ENCODE data around the gene PIM3. TPM values are rescaled to one million over a fixed set of nuclear protein-coding genes. Genes with fewer than 3 reads are reported as not detected.

PIM3 gene
- total and polyA plus RNA-seq, 10 of the 15 experiments (the other 5 are each of a cell fraction or from before 2014, with no cell fraction given): 0.31 to 60.8 (median 12.4) TPM

GRCh38 chr22:49964136-49965090 lies 3.8 kb downstream of the PIM3 start:
- no TSS peak for BruUV-seq (replicated peaks)
- no peak overlapping the region for H2AFZ ChIP-seq (ENCODE audit: control insufficient read depth, low read depth, low read length)
- peaks cover 33% of the 10 kb centered on the region for H3K4me1 ChIP-seq (ENCODE audit: control insufficient read depth, insufficient read depth, low read length)
- no peak overlapping the region; the same call in 1 of the 2 replicates for H3K9ac ChIP-seq (ENCODE audit: control insufficient read depth, insufficient read depth, low read length)
- FAIRE-seq (no peak), ATAC-seq (no peak), DNase-seq (ENCODE audit: low read depth, low spot score) (no peak)
- in situ Hi-C loops (cut with MboI): loop anchor here (10.0 kb wide), 1 partner anchor 570 kb away; the partner anchor contains the start of gene TYMP
- ChIA-PET POLR2A (no interaction called here), SMC1A (ENCODE audit: uncharacterized antibody, unreplicated experiment) (no interaction called here), CTCF (interaction anchor here (2.2 kb wide), 1 partner anchor 34 kb away, joined by 6 read pairs; no protein-coding TSS in a partner anchor), RAD21 (ENCODE audit: unreplicated experiment) (no interaction called here)
- H3K4me2 ChIP-seq (ENCODE audit: control insufficient read depth, insufficient read depth): peak overlapping the region; percentile 87
- 0 out of 2 replicates have a peak overlapping the region, but pooled peaks have one; percentile 18 for H3K27ac ChIP-seq (ENCODE audit: control insufficient read depth, insufficient read depth)
- H3K79me2 ChIP-seq (ENCODE audit: control insufficient read depth, insufficient read depth, low read length): peaks cover 49% of the 10 kb centered on the region
- intact Hi-C loops (cut with micrococcal nuclease; ENCODE audit: unreplicated experiment): loop anchor here (5.0 kb wide), 1 partner anchor 223 kb away; the partner anchor contains the start of gene TRABD
- peaks cover 2% of the 10 kb centered on the region; the same call in 1 of the 2 replicates for H4K20me1 ChIP-seq (ENCODE audit: control insufficient read depth, insufficient read depth)
- no peaks in the 10 kb centered on the region for H3K9me3 ChIP-seq (replicated peaks; ENCODE audit: control insufficient read depth, insufficient read depth, low read length)
- no peaks in the 10 kb centered on the region for H3K27me3 ChIP-seq (replicated peaks in 1 of 2; ENCODE audit: control insufficient read depth in 2 of 2, insufficient read depth in 2 of 2, low read length in 1 of 2)
- WGBS (ENCODE audit: insufficient coverage, insufficient replicate concordance, low lambda C conversion rate, missing lambda C conversion rate): 61% methylated on average over 18 of the region's 19 CpGs
- peaks cover 14 to 19% of the 10 kb centered on the region in 2 experiments for H3K36me3 ChIP-seq (ENCODE audit: control insufficient read depth in 2 of 2, insufficient read depth in 2 of 2, low read length in 1 of 2)
- peak overlapping the region; percentile 98; the same call in 1 of the 2 replicates for H3K4me3 ChIP-seq
- TF ChIP-seq MXI1 (IDR thresholded peaks at IDR 0.05; ENCODE audit: low read depth, low read length) (0 out of 2 replicates have a peak, but pooled peaks have one; percentile 15), MYC (IDR thresholded peaks at IDR 0.05; ENCODE audit: insufficient read depth, insufficient read length, insufficient replicate concordance, low read length, severe bottlenecking) (no peak), SIX5 (IDR thresholded peaks at IDR 0.05; ENCODE audit: low read depth, low read length, severe bottlenecking) (no peak), CHD2 (IDR thresholded peaks at IDR 0.05; ENCODE audit: borderline replicate concordance, low read depth, low read length) (0 out of 2 replicates have a peak, but pooled peaks have one; percentile 19), IKZF1 (conservative IDR thresholded peaks at IDR 0.05) (0 out of 2 replicates have a peak, but pooled peaks have one; percentile 11), MLLT1 (IDR thresholded peaks at IDR 0.05) (no peak), SIN3A (IDR thresholded peaks at IDR 0.05; ENCODE audit: low read depth, low read length) (no peak), POU2F2 (IDR thresholded peaks at IDR 0.05; ENCODE audit: borderline replicate concordance, low read depth, low read length) (peak; percentile 46; the same call in 1 of the 3 replicates), SUZ12 (IDR thresholded peaks at IDR 0.05; ENCODE audit: unreplicated experiment) (no peak), BRCA1 (IDR thresholded peaks at IDR 0.05; ENCODE audit: low read depth, low read length) (no peak), SMAD5 (IDR thresholded peaks at IDR 0.05; ENCODE audit: low read depth) (0 out of 2 replicates have a peak, but pooled peaks have one; percentile 24), KAT2A (conservative IDR thresholded peaks at IDR 0.05; ENCODE audit: control insufficient read depth, low read depth, low read length) (no peak), E2F8 (IDR thresholded peaks at IDR 0.05; ENCODE audit: low read depth, partially characterized antibody) (peak; percentile 25), HCFC1 (IDR thresholded peaks at IDR 0.05; ENCODE audit: low read length) (no peak), BMI1 (IDR thresholded peaks at IDR 0.05; ENCODE audit: borderline replicate concordance) (0 out of 2 replicates have a peak, but pooled peaks have one; percentile 17), CBFB (IDR thresholded peaks at IDR 0.05; ENCODE audit: low read depth) (no peak), POLR2A (IDR thresholded peaks at IDR 0.05; ENCODE audit: low read depth, low read length) (peak; percentile 62), ZNF207 (IDR thresholded peaks at IDR 0.05; ENCODE audit: borderline replicate concordance) (no peak), HDAC6 (IDR thresholded peaks at IDR 0.05; ENCODE audit: unreplicated experiment) (no peak), BACH1 (IDR thresholded peaks at IDR 0.05; ENCODE audit: borderline replicate concordance) (peak; percentile 50)
